NCI-H2081 treated with DMSO at 0.1 percent for 48 hours (cell line): ENCODE measurements around the gene WDR81.
"Not testable (repeated sequence)": the region's sequence is repeated elsewhere in the genome, so short reads cannot be mapped to it uniquely, and the experiment has no call there.

Experiments
- DNase-seq: peaks from one replicate; lab custom pipeline; 2025; lab: John Stamatoyannopoulos, UW

The WDR81 gene

DNA sequence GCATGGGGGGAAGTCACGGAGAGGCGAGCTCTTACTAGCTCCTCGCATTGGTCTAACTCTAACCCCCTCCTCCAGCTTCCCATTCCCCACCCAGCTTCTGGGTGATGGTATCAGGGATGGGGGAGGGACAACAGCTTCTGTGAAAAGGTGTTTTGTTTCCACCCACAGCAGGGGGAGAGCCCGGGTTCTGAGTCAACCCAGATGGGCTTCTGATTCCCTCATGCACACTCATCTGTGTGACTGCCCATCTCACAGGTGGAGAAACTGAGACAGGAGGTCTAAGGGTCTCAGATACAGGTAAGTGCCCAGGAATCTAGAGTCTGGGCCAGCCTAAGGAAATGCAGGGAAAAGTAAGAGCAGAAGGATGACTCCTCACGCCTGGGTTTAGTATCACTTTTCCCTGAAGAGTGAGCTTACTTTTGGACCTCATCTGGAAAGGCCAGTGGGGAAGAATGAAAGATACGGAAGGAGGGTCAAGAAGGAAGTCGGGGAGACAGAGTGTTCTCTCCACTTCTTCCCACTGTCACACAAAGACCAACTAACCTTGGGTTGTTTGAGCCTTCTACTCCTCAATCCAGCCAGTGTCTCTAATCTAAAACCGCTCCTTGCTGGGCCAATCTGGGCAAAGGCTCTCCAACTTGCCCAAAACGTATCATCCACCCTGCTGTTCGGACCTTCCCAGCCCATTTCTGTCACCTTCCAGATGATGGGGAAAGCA, 11.2 kb upstream of the WDR81 start:
- no peak for DNase-seq

DNA sequence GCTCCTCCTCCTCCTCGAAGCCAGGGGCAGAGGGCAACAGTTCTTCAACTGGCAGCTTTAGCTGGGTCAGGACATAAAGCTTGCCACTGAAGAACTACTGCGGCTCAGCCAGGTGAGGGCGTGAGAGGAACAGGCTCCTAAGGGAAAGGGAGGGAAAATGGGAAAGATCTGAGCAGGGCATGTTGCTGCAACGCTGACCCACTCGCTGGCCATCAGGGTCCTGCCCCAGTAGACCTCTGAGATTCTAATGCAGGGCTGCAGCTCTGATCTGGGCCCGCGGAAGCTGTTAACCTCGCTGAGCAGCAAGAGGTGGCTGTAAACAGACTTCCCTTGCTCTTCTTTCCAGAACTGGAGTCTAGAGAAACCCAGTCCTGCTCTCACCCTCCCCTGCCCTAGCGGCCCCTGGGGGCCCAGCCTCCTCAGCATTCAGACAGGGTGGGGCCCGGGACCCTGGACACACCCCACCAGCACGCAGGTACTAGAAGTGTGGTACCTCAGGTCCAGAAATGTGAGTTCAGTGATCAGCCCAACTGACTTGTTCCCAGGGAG, 10.6 kb upstream of the WDR81 start:
- no peak for DNase-seq

DNA sequence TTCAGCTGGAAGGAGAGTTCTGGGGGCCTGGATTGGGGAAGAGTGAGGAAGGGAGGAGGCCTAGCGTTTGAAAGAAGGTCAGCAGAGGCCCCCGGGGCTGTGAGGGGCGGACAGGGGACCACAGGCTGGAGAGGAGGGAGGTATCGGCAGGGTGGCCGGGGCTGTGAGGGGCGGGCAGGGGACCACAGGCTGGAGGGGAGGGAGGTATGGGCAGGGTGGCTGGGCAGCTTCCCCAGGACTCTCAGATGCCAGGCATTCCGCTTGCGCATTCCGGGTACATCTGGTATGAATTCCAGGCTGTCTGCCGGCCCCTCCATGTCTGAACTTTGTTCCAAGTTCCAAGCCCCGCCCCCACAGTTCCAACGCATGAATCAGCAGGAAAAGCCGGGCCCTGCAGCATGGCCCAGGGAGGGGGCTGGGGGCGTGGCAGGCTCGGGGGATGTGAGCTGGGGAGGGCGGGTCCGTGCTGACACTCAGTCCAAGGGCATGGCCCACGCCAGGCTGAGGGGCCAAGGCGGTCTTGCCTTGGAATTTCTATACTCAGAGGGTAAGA, 10.0 kb upstream of the WDR81 start:
- no peak for DNase-seq

DNA sequence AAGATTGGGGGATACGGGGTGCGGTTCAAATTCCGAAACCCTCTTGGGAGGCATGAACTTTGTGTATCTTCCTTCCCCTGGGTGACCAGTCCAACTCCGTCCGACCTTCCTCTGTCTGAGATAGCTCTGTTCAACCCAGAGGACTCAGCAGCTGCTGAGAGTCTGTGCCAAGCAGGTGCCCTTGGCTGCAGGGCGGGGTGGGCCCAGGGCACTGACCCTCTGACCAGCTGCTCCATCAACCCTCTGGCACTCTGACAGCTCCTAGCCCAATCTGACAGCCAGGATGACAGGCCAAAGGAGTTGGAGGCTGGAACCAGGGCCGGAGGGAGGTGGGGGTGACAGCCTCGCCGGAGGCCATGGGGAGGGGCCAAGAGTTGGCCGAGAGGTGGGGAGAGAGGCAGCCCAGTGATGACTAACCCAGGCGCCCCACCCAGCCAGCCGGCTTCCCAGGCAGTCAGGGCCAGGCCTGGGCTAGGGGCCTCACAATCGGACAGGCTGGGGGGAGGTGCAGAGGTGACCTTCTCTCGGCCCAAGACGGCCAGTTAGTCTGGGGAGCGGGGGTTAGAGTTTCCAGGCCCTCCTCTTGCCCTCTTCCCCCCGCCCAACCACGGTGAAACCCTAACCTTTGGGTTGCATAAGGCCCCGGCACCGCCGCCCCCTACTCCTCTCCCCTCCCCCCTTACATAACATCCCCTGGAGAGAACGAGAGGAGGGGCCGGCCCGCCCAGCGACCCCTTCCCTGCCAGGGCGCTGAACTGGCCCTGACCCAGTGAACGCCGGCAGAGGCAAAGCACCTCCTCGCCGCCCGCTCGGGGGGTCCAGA, 9.3 kb upstream of the WDR81 start:
- DNase-seq, result no peak

DNA sequence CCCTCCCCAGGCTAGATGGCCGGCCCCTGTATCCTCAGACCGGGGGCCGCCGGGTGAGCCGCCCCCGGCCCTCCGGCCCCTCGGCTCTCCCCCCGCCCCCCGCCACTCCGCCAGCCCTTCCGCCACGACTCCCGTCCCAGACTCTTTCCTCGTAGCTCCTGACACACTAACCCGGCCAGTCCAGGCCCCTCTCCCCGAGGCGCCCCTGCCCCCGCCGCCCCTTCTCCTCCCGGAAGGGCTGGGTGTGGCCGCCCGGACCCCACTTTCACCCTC, 8.8 kb upstream of the WDR81 start:
- no peak for DNase-seq

DNA sequence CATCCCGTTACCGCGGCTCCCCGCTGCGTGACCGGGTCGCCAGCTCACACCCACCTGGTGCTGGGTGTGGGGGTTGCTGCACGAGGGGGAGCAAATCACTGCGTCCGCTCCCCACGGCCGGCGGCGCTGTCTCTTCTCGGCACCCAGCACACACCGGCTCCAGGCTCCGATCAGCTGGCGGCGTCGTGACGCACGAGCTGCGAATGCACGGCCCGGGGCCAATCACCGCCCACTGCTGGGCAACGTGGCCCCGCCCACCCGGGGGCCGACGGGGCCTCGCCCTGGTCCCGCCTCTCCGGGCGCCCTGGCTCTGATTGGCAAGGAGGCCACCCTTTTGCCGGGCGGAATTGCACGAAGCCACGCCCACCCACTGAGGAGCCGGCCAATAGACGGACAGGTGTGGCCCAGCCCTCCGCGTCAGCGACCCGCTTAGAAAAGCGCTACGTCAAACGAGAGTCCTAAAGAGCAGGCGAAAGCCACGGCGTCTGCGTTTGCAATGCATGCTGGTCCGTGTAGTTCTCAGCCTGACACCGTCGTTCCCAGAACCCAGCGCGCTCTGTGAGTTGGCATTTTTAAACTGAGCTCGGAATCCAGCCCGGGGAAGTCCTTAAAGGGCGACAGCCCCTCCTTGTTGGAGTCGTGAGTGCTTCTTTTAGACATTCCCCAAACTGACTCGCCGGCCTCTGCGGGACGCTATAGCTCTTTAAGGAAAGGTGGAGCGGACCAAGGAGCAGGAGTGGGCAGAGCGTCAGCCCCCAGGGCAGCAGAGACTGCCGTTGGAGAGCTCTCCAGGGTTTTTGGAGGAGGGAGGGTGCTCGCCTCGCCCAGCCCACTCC, 8.2 kb upstream of the WDR81 start:
- DNase-seq, result peak; percentile 93

DNA sequence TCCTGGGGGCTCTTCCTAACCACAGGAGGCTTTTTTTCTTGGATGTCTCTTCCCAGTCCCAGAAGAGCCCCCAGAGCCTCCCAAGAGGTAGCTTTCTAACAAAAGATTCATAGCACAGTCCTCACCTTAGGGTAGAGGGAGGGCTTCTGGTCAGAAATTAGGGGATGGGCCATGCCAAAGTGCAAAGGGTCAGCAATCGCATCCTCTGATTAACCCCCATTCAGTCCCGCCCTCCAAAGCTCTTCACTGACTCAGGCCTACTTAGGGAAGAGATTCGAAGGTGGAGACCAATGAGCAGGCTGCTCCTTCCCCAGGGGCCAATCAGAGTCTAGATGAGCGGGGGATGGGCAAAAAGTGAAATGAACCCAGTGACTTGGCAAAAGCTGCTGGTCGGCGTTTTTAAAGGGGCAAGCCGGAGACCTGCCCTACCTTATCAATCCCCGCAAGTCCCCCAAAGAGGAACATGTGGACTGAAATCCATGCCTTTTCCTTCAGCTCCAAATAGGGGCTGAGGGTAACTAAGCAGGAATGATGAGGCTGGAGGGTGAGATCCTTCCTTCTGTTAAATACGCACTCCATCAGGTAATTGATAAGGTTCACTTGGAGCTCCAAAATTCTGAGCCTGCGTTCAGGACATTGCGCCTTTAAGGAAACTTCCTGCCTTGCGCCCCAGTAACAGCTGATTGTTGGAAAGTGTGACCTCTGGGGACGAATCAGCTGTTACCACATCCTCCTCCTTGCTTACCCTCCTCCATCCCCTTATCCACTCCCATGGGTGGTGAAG, 7.4 kb upstream of the WDR81 start:
- DNase-seq, result peak; percentile 56

DNA sequence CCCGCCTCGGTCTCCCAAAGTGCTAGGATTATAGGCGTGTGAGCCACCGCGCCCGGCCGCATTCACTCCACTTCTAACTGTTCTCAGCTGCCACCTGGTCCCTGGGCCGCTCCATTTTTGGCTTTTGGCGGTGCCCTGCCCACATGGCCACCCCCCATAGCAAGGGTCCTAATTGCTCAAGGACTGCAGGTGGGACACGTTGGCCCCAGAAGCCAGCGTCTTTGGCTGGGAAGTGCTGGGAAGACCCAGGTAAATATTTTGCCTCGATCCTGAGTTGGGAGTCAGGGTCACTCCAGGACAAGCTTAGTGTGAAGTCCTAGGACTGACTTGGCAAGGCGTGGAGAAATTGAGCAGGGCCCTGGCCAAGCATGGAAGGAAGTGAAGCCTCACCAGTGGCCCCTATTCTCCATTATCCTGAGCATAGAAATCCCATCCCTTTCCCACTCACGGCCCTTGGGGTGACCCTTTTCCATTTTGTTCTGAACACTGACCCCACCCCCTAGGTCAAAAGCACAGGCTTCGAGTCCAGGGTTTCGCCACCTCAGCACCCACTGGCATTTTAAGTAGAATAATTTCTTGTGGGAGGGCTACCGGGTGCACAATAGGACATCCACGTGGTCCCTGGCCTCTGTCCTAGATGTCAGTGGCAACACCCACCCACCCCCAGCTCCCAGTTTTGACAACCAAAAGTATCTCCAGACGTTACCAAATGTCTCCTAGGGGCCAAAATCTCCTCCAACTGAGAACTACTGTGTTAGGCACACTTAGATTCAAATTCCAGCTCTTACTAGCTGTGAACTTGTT, 5.9 kb upstream of the WDR81 start:
- no peak for DNase-seq

DNA sequence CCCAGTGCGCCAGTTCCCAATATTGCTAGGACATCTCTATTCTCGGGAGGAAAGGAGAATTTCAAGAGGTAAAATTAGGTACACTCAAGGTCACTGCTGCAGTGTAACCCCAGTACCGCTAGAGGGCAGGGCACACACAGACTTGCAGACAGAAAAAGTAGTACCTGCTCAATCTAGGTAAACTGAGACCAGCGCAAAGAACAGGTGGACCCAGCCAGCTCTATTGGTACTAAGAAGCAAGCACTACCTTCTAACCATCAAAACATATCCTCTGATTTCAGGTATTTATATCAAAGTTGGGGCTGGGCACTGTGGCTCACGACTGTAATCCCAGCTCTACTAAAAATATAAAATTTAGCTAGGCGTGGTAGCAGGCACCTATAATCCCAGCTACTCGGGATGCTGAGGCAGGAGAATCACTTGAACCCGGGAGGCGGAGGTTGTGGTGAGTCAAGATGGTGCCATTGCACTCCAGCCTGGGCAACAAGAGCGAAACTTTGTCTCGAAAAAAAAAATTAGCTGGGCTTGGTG, 3.6 kb upstream of the WDR81 start:
- DNase-seq, result no peak

DNA sequence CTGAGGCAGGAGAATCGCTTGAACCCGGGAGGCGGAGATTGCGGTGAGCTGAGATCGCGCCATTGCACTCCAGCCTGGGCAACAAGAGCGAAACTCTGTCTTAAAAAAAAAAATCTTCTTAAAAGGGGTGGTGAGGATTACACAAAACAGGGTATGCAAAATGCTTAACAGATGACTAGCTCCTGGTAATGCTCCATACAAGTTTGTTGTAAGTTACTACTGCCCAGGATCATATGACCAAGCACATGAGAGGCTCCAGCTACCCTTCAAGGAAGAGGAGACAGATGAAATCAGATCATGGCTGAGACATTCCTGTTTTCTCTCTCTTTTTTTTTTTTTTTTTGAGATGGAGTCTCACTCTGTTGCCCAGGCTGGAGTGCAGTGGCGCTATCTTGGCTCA, 2.5 kb upstream of the WDR81 start:
- not testable (repeated sequence) for DNase-seq

DNA sequence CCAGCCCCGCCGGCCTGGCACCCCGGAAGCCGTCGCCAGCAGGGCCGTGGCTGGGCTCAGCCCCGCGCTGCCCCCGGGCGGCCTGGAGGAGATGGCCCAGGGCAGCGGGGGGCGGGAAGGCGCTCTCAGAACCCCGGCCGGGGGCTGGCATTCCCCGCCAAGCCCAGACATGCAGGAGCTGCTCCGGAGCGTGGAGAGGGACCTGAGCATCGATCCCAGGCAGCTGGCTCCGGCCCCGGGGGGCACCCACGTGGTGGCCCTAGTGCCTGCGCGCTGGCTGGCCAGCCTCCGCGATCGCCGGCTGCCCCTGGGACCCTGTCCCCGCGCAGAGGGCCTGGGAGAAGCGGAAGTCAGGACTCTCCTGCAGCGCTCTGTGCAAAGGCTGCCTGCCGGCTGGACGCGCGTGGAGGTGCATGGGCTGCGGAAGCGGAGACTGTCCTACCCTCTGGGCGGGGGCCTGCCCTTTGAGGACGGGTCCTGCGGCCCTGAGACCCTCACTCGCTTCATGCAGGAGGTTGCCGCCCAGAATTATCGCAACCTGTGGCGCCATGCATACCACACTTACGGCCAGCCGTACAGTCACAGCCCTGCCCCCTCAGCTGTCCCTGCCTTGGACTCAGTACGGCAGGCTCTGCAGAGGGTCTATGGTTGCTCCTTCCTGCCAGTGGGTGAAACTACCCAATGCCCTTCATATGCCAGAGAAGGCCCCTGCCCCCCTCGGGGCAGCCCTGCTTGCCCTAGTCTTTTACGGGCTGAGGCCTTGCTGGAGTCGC, 551 bp downstream of the WDR81 start:
- DNase-seq, result no peak

DNA sequence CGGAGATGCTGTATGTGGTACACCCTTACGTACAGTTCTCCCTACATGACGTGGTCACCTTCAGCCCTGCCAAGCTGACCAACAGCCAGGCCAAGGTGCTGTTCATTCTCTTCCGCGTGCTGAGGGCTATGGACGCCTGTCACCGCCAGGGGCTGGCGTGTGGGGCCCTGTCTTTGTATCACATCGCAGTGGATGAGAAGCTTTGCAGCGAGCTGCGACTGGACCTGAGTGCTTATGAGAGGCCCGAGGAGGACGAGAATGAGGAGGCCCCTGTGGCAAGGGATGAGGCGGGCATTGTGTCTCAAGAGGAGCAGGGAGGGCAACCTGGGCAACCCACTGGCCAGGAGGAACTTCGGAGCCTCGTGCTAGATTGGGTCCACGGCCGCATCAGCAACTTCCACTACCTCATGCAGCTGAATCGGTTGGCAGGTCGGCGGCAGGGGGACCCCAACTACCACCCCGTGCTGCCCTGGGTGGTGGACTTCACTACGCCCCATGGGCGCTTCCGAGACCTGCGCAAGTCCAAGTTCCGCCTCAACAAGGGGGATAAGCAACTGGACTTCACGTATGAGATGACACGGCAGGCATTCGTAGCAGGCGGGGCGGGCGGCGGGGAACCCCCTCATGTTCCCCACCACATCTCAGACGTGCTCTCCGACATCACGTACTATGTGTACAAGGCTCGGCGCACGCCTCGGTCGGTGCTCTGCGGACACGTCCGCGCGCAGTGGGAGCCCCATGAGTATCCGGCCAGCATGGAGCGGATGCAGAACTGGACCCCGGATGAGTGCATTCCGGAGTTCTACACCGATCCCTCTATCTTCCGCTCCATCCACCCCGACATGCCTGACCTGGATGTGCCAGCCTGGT, 1.4 kb downstream of the WDR81 start:
- DNase-seq, result no peak

DNA sequence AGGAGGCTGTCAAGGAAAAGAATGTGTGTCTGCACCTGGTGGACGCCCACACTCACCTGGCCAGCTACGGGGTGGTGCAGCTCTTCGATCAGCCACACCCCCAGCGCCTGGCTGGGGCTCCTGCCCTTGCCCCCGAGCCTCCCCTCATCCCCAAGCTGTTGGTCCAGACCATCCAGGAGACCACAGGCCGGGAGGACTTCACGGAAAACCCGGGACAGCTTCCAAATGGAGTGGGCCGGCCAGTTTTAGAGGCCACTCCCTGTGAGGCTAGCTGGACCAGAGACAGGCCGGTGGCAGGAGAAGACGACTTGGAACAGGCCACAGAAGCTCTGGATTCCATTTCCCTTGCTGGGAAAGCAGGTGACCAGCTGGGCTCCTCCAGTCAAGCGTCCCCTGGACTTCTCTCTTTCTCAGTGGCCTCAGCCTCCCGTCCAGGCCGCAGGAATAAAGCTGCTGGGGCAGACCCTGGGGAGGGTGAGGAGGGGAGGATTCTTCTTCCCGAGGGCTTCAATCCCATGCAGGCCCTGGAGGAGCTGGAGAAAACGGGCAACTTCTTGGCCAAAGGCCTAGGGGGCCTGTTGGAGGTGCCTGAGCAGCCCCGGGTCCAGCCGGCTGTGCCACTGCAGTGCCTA, 2.2 kb downstream of the WDR81 start:
- no peak for DNase-seq

DNA sequence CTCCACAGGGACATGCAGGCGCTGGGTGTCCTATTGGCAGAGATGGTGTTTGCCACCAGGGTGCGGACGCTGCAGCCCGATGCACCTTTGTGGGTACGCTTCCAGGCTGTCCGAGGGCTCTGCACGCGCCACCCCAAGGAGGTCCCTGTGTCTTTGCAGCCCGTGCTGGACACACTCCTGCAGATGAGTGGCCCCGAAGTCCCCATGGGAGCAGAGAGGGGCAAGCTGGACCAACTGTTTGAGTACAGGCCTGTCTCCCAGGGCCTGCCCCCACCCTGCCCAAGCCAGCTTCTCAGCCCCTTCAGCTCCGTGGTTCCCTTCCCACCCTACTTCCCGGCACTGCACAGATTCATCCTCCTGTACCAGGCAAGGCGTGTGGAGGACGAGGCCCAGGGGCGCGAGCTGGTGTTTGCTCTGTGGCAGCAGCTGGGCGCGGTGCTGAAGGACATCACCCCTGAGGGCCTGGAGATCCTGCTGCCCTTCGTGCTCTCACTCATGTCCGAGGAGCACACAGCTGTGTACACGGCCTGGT, 2.8 kb downstream of the WDR81 start:
- DNase-seq, result no peak

DNA sequence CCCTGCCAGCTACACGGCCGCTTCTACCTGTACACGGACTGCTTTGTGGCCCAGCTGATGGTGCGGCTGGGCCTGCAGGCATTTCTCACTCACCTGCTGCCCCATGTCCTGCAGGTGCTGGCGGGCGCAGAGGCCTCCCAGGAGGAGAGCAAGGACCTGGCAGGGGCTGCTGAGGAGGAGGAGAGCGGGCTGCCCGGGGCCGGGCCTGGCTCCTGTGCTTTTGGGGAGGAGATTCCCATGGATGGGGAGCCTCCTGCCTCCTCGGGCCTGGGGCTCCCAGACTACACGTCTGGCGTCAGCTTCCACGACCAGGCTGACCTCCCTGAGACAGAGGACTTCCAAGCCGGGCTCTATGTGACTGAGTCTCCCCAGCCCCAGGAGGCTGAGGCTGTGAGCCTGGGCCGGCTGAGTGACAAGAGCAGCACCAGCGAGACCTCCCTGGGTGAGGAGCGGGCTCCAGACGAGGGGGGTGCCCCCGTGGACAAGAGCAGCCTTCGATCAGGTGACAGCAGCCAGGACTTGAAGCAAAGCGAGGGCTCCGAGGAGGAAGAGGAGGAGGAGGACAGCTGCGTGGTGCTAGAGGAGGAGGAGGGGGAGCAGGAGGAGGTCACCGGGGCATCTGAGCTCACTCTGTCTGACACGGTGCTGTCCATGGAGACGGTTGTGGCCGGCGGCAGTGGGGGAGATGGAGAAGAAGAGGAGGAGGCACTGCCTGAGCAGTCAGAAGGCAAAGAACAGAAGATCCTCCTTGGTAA, 3.5 kb downstream of the WDR81 start:
- no peak for DNase-seq

DNA sequence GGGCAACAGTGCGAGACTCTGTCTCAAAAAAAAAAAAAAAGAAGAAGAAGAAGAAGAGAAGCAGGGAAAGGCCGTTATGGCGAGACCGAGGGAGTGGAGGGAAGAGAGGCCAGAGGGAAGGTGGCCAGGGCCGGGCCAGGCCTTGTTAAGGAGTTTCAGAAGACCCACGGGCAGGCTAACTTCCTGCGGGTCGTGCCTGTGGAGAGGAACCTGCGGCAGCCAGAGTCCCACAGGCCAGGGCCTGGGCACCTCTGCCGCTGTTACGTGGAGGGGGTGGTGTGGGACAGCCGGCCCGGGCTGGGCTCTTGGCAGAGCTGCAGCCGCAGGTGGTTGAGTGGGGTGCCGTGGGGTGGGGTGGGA, 5.4 kb downstream of the WDR81 start:
- DNase-seq, result no peak
